ENCODE measurements around the gene MAGEA9.
"Not testable (repeated sequence)": the region's sequence is repeated elsewhere in the genome, so short reads cannot be mapped to it uniquely, and the experiment has no call there.

MAGEA9 gene

DNA sequence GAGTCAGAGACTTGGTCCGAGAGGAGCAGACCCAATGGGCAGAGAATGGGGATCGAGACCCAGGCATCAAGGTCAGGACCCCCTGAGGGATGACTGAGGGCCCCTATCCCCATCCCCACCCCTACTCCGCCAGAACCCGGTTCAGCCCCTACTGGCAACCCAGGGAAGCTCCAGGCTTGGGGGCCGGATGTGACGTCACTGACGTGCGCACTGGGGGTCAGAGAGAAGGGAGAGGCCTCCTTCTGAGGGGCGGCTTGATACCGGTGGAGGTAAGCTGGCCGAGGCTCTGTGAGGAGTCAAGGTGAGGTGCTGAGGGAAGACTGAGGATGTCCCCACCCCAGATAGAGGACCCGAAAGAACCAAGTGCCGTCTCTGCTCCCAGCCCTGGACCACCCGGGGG lies at the start of gene MAGEA9:
MAGEA9 (plus strand) TSS at position 204 of the 400 bp plus-strand sequence. CDS start 4,281 bp downstream, outside the sequence.
- DNase-seq (ENCODE audit: low spot score): not testable (repeated sequence)

GRCh38 chrX:149742269-149742668 lies 39.5 kb upstream of the MAGEA9 start:
- DNase-seq (ENCODE audit: low spot score): not testable (repeated sequence)

DNA sequence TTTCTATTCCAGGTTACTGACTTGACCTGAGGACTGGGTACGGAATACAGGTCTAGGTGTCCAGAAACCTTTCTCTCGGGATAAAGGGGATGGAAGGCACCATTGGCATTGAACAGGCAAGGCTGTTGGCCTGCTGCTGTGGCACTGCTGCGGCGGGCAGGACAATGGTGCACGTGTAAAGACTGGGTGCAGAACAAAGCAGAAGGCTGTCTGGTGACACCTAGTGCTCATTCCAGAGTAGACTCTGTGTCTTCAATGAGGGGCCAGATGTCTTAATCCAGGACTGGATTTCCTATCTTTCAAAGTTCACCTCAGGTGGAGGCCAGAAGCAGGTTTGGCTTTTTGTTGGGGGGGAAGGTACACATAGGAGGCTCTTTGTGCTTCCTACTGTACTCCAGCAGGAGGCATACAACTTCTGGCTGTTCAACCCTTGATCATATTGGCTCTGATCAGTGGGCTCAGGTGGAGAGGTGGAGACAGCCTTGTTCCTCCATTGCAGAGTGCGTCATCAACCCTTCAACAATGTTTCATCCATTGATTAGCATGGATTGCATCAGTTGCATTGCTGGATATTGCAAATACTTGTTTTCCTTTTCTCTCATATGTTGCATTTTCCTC lies 35.2 kb upstream of the MAGEA9 start:
- not testable (repeated sequence) for DNase-seq (ENCODE audit: low spot score)

- DNase-seq (ENCODE audit: low spot score): no peak
Observed at GRCh38 chrX:149757206-149758067, 24.3 kb upstream of the MAGEA9 start.

DNA sequence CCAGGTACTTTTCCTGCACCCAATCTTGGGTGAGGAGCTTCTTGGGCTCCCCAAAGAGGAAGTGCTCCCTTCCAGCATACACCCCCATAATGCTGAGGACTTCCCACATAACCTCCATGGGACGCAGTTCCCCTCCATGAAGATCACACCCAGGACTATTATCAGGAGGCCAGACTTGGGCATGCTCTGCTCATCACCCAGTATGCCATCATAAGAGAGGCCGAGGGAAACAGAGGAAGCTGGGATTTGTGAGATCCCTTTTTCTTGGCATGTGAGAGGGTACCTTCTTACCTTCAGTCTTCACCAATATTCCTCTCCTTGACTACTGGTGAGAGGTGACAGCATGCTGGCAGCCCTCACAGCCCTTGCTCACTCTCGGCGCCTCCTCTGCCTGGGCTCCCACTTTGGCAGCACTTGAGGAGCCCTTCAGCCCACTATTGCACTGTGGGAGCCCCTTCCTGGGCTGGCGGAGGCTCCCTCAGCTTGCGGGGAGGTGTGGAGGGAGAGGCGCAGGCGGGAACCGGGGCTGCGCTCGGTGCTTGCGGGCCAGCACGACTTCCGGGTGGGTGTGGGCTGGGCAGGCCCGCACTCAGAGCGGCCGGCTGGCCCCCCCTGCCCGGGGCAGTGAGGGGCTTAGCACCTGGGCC lies 23.5 kb upstream of the MAGEA9 start:
- DNase-seq (ENCODE audit: low spot score): no peak

DNA sequence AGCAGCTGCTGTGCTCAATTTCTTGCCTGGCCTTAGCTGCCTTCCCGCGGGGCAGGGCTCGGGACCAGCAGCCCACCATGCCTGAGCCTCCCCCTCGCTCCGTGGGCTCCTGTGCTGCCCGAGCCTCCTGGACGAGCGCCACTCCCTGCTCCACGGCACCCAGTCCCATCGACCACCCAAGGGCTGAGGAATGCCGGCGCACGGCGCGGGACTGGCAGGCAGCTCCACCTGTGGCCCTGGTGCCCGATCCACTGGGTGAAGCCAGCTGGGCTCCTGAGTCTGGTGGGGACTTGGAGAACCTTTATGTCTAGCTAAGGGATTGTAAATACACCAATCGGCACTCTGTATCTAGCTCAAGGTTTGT lies 23.0 kb upstream of the MAGEA9 start:
- DNase-seq (ENCODE audit: low spot score): not testable (repeated sequence)

DNA sequence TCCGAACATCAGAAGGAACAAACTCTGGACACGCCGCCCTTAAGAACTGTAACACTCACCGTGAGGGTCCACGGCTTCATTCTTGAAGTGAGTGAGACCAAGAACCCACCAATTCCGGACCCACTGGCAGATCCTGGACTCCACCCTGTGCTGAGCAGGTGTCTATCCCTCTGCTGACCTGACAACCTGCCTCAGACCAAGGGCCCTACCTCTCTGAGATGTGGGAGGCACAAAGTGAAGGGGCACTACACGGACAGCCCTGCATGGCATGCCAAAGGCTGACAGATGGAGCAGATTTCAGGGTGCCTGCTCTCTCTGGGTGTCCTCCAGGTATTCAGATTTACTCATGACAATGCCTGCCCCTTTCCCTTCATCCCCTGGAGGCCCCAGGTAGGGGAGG lies 21.9 kb upstream of the MAGEA9 start:
- DNase-seq (ENCODE audit: low spot score): no peak

GRCh38 chrX:149760965-149761364 lies 20.8 kb upstream of the MAGEA9 start:
- DNase-seq (ENCODE audit: low spot score): no peak

GRCh38 chrX:149761858-149762674 lies 19.7 kb upstream of the MAGEA9 start:
- DNase-seq (ENCODE audit: low spot score): not testable (repeated sequence)

GRCh38 chrX:149762696-149763614 lies 18.8 kb upstream of the MAGEA9 start:
- no peak for DNase-seq (ENCODE audit: low spot score)

GRCh38 chrX:149770344-149770743 lies 11.4 kb upstream of the MAGEA9 start:
- DNase-seq (ENCODE audit: low spot score): not testable (repeated sequence)

DNA sequence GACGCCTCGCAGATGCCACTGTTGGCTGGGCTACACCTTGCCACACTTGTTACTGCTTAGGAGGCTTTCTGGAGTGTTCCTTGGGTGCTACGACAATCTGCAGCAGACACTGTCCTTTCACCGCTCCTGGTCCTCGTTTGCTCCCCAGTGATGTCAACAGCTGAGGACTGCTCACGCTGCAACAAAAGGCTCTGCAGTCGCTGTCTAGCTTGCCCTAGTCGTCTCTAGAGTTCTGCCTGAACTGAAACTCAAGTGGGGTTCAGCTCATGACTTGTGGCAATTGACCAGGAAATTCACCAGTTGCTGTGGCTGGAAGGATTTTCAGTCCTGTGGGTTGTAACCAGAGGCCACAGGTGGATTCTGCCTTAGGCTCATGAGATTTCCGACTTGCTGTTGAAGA lies 8.7 kb upstream of the MAGEA9 start:
- not testable (repeated sequence) for DNase-seq (ENCODE audit: low spot score)

DNA sequence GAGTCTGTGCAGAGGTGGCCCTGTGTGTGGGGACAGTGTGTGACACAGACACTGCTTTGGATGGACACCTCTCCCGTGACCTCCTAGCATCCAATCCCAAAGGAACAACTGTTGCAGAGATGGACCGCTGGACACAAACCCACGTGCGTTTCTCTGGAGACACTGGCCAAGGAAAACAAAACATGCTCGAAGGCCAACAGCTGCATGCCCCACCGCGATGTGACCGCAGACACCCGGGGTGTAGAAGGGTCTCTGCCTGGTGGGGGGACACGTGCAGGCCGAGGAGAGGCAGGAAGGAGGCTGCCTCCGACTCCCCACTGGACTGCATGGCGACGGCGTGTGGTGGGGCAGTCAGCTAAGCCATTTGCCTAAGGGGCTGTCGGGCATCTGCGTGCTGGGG lies 8.0 kb upstream of the MAGEA9 start, which contains the start of gene HSFX1:
HSFX1 (plus strand) TSS at position 301 of the 400 bp plus-strand sequence. CDS start 614 bp downstream, outside the sequence.
- DNase-seq (ENCODE audit: low spot score): not testable (repeated sequence)

GRCh38 chrX:149777999-149778398 lies 3.7 kb upstream of the MAGEA9 start:
- DNase-seq (ENCODE audit: low spot score): not testable (repeated sequence)

- DNase-seq (ENCODE audit: low spot score): not testable (repeated sequence)
Observed at GRCh38 chrX:149795531-149795930, 13.8 kb downstream of the MAGEA9 start.

DNA sequence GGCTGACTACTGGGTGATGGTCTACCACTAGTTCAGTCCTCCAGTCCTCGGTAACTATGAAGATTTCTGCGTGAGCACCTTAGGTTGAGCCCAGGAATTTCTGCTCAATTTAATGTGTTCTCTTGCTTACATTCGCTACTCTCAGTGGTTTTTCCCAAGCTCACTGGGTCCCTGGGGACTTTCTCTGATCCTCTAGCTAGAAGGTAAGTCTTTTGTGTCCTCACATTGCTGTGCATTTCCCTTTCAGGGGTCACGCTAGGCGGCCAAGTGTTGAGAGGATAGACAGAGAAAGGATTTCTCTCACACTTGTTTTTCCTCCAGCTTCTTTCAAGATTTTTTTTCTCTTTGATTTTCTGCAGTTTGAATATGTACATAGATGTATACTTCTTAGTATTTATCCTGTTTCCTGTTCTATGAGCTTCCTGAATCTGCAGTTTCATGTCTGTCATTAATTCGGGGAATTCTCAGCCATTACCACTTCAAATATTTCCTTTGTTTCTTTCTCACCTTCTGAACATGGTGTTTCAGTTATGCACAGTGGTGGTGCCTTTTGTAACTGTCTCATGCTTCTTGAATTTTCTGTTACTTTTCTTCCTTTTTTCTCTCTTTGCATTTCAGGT lies 17.5 kb downstream of the MAGEA9 start:
- DNase-seq (ENCODE audit: low spot score): no peak

DNA sequence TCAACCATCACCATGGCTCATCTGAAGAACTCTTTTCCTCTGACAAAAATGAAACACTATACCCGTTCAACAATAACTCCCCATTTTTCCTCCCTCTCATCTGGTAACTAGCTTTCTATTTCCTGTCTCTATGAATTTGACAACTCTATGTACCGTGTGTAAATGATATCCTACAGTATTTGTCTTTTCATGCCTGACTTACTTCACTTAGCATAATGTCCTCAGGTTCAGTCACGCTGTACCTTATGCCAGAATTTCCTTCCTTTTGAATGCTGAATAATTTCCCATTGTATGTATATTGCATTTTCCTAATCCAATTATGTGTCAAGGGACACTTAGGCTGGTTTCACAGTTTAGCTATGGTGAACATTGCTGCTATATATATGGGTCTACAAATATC lies 18.2 kb downstream of the MAGEA9 start:
- DNase-seq (ENCODE audit: low spot score): no peak

DNA sequence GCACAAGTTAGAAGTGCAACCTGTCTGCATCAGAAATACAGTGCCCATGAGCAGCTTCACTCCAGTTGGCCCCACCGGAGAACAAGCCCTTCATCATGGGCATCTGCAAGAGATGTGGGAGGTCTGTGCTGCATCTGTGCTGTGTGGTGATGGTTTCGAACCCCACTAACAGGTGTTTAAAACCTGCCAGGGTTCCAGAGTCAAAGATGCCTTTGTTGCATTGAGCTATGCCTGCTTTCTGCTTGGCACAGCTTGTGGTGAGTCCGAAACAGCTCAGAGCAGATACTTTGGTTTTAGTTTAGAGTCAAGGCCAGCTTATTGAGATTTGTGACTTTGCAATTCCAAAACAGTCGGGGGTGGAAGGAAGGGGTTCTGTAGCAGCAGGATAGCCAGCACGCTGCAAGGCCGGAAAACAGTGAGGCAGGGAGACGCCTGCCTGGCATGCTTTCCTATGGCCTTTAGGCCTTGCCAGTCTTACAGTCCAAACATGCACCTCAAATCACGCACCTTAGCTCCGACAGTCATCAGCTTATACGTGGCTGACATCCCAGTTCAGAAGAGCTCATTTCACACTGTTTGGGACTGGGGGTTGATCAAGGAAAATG lies 21.8 kb downstream of the MAGEA9 start:
- no peak for DNase-seq (ENCODE audit: low spot score)

- DNase-seq (ENCODE audit: low spot score): no peak
Observed at GRCh38 chrX:149804102-149804501, 22.4 kb downstream of the MAGEA9 start.
